A673 (cell line): Measurements from ENCODE around the gene SLC2A3. TPM values are rescaled to one million over a fixed set of nuclear protein-coding genes. Genes with fewer than 3 reads are reported as not detected.
A peak's percentile ranks its signal among the peaks of the same experiment; 100 is the strongest.
"Not testable (repeated sequence)": the region's sequence is repeated elsewhere in the genome, so short reads cannot be mapped to it uniquely, and the experiment has no call there.

Source experiments
- BruUV-seq: library from RNA; stranded (reverse); fragments of 400-500 nt; replicated peaks from 2 replicates; lab custom pipeline; 2021; lab: Mats Ljungman, UMichigan
- CTCF ChIA-PET: fragments of 300-600 bp; sonication (Branson Sonifier 250); formaldehyde crosslinking; loops from one replicate; lab custom pipeline; 2022; ENCODE audit warnings: antibody characterized with exemption; lab: Charles Lee
- POLR2A ChIA-PET: fragments of 300-600 bp; sonication (Branson Sonifier 250); formaldehyde crosslinking; loops from one replicate; lab custom pipeline; 2022; ENCODE audit warnings: antibody characterized with exemption; ENCODE audit not compliant: low non-redundant PET; lab: Charles Lee
- DNase-seq: peaks from one replicate; pipeline ENCODE4 v3.0.0-alpha.2; 2015; ENCODE audit warnings: low spot score
- H3K27ac ChIP-seq: fragments of 200-600 bp; sonication (generic); 2 replicates; pipeline ENCODE4 v1.5.1; 2016; ENCODE audit warnings: mixed run types, low read depth, mild to moderate bottlenecking, mixed read lengths, antibody characterized with exemption, low read length; ENCODE audit not compliant: poor library complexity, severe bottlenecking
- H3K27me3 ChIP-seq: fragments of 200-600 bp; sonication (generic); replicated peaks from 2 replicates; pipeline ENCODE4 v1.6.1; 2017; ENCODE audit warnings: mixed run types, low read depth, mild to moderate bottlenecking, mixed read lengths, antibody characterized with exemption, low read length; ENCODE audit not compliant: insufficient read depth, poor library complexity
- H3K36me3 ChIP-seq: fragments of 200-600 bp; sonication (generic); 2 replicates; pipeline ENCODE4 v1.6.1; 2016; ENCODE audit warnings: mixed run types, mild to moderate bottlenecking, mixed read lengths, antibody characterized with exemption, low read length; ENCODE audit not compliant: insufficient read depth, poor library complexity, severe bottlenecking
- H3K4me1 ChIP-seq: fragments of 200-600 bp; sonication (generic); 2 replicates; pipeline ENCODE4 v1.6.1; 2017; ENCODE audit warnings: mixed run types, mild to moderate bottlenecking, mixed read lengths, antibody characterized with exemption, low read length; ENCODE audit not compliant: insufficient read depth, poor library complexity, severe bottlenecking
- H3K4me3 ChIP-seq: fragments of 200-600 bp; sonication (generic); 2 replicates; pipeline ENCODE4 v1.5.1; 2016; ENCODE audit warnings: low read depth, mixed run types, mild to moderate bottlenecking, mixed read lengths, low read length; ENCODE audit not compliant: poor library complexity, severe bottlenecking
- H3K9me3 ChIP-seq: fragments of 200-600 bp; sonication (generic); 2 replicates; pipeline ENCODE4 v1.6.1; 2016; ENCODE audit warnings: mixed run types, low read depth, mild to moderate bottlenecking, mixed read lengths, antibody characterized with exemption, low read length; ENCODE audit not compliant: poor library complexity, severe bottlenecking
- CTCF ChIP-seq: fragments of 300-800, 200-600 bp; sonication (generic); conservative IDR thresholded peaks from 2 replicates; pipeline ENCODE4 v1.5.1; 2017; ENCODE audit warnings: low read depth, mild to moderate bottlenecking, antibody characterized with exemption, low read length, moderate library complexity, mixed read lengths
- EZH2 ChIP-seq: fragments of 200-600 bp; sonication (generic); IDR thresholded peaks from 2 replicates; pipeline ENCODE4 v1.6.1; 2017; ENCODE audit warnings: borderline replicate concordance, low read depth, mild to moderate bottlenecking, mixed read lengths, antibody characterized with exemption, low read length; ENCODE audit not compliant: poor library complexity, severe bottlenecking
- intact Hi-C: fragments of 100-400 bp; cut with micrococcal nuclease; formaldehyde crosslinking; loops from one replicate; pipeline ENCODE4 v1.10.0; 2022; ENCODE audit not compliant: unreplicated experiment
- total RNA-seq: library from RNA; stranded (reverse); gene quantifications from 2 replicates; pipeline ENCODE4 v1.2.3, GENCODE V29; 2021

SLC2A3 gene
- total RNA-seq, 1 experiment from 2014 or later = 30.2 TPM

DNA sequence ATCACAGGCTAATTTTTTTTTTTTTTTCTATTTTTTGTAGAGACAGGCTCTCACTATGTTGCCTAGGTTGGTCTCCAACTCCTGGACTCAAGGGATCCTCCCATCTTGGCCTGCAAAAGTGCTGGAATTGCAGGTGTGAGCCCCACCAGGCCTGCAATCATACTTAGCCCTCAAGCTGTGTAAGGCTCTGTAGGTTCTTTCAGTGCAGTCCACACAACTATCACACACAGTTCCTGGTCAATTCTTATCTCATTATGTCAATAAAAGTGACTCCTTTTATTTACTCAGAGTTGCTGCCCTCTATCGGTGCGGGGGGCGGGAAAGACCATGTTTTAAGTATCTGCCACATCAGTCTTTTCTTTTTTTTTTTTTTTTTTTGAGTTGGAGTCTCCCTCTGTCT is 29.0 kb downstream of the SLC2A3 start:
- Histone ChIP-seq H3K4me3 (no peak overlapping the region), H3K36me3 (no peaks in the 10 kb centered on the region), H3K4me1 (peaks cover 20% of the 10 kb centered on the region), H3K27ac (no peak overlapping the region), H3K9me3 (no peaks in the 10 kb centered on the region), H3K27me3 (no peaks in the 10 kb centered on the region)
- intact Hi-C loops = no loop called here
- DNase-seq = peak; percentile 73
- CTCF ChIA-PET = interaction anchor here (0.5 to 0.7 kb wide), 3 partner anchors 46 to 170 kb away, joined by 3 to 5 read pairs (median 4); no protein-coding TSS in a partner anchor
- POLR2A ChIA-PET = interaction anchor here (0.6 kb wide), 1 partner anchor 11 kb away, joined by 3 read pairs; no protein-coding TSS in a partner anchor
- no TSS peak for BruUV-seq
- no peak for TF ChIP-seq EZH2
- TF ChIP-seq CTCF = peak; percentile 55

DNA sequence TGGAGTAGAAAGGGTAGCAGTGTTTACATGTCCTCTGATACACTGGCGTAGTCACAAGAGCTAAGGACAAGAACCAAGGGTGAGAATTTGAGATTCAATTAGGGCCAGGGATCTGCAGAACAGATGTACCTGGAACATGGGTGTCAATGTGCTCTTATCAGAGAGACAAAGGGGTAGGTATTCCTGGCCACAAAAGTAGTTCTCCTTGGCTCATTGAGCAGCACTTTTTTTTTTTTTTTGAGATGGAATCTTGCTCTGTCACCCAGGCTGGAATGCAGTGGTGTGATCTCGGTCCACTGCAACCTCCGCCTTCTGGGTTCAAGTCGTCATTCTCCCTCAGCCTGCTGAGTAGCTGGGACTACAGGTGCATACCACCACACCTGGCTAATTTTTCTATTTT is 29.7 kb downstream of the SLC2A3 start:
- DNase-seq, BruUV-seq, intact Hi-C loops, H3K9me3 ChIP-seq, H3K4me3 ChIP-seq, H3K36me3 ChIP-seq, H3K27me3 ChIP-seq: not testable (repeated sequence)
- H3K27ac ChIP-seq = peak overlapping the region; percentile 81
- POLR2A ChIA-PET = interaction anchor here (0.6 kb wide), 1 partner anchor 12 kb away, joined by 3 read pairs; no protein-coding TSS in a partner anchor
- CTCF ChIA-PET = interaction anchor here (0.5 to 1.4 kb wide), 3 partner anchors 27 to 46 kb away, joined by 3 to 8 read pairs (median 4); no protein-coding TSS in a partner anchor
- peaks cover 20% of the 10 kb centered on the region for H3K4me1 ChIP-seq

DNA sequence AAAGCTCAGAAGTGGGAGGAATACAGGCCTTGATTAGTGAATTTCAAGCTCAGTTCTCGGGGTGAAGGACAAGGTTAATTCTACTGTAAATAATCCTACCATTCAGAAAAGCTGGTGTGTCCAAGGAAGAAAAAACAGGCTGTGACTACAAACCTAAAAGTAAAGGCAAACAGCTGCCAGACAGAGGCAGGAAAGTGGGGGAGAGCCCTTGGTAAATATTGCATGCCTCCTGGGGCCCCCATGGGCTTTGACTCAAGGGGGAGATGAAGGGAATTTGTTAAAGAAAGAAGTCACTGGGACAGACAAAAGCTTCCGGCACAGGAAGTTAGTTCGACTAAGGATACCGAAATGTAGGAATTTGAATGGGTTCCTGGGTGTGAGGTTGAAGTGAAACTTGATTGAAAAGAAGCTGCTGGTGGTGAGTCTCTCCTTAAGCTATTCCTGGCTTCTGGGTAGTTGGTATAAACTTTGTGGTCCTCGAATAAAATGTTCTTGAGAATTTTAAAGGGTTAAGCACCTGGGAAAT is 30.3 kb downstream of the SLC2A3 start:
- BruUV-seq, H3K27me3 ChIP-seq, H3K9me3 ChIP-seq, POLR2A ChIA-PET, H3K36me3 ChIP-seq: not testable (repeated sequence)
- CTCF ChIA-PET = interaction anchor here (1.2 to 1.4 kb wide), 2 partner anchors 28 to 46 kb away, joined by 3 to 8 read pairs; no protein-coding TSS in a partner anchor
- Histone ChIP-seq H3K4me3 (peak overlapping the region; percentile 16), H3K4me1 (peaks cover 20% of the 10 kb centered on the region), H3K27ac (peak overlapping the region; percentile 81)
- peak; percentile 76 for DNase-seq
- intact Hi-C loops = loop anchor here (2.0 kb wide), 1 partner anchor 45 kb away; no protein-coding TSS in a partner anchor

DNA sequence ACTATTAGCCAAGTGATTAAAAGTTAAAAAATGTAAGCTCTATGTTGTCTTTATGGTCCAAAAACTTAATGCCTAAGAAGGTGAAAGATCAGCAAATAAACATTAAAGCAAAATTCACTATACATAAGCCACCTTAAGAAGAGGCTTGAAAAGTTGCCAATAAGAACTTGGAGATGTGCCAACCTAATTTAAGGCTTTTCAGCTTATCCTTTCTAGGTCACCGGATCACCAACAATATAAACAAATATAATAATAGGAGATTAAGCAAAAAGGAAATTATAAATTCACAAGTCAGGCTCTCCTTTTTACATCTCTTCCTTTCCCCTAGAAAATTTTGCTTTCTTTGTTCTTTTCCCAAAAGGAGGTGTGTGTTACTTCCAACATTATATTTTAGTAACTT is 30.9 kb downstream of the SLC2A3 start:
- H3K27ac ChIP-seq = peak overlapping the region; percentile 81
- no TSS peak for BruUV-seq
- POLR2A ChIA-PET = interaction anchor here (0.7 kb wide), 1 partner anchor 991 kb away, joined by 3 read pairs; no protein-coding TSS in a partner anchor

GRCh38 chr12:7902416-7902815 is 33.6 kb downstream of the SLC2A3 start:
- H3K27ac ChIP-seq, CTCF ChIA-PET, H3K27me3 ChIP-seq, H3K4me3 ChIP-seq, POLR2A ChIA-PET, DNase-seq, H3K9me3 ChIP-seq, BruUV-seq, H3K36me3 ChIP-seq, intact Hi-C loops: not testable (repeated sequence)
- H3K4me1 ChIP-seq = peaks cover 20% of the 10 kb centered on the region

More for the DNA sequence above, 30.9 kb downstream of the SLC2A3 start:
- no peak for TF ChIP-seq EZH2
- no peak for TF ChIP-seq CTCF
- H3K4me1 ChIP-seq = peaks cover 20% of the 10 kb centered on the region
- H3K4me3 ChIP-seq = peak overlapping the region; percentile 16
- intact Hi-C loops = loop anchor here (2.0 kb wide), 1 partner anchor 44 kb away; no protein-coding TSS in a partner anchor
- peak; percentile 83 for DNase-seq
- CTCF ChIA-PET = interaction anchor here (0.6 to 1.4 kb wide), 2 partner anchors 18 to 28 kb away, joined by 3 to 8 read pairs; no protein-coding TSS in a partner anchor
- H3K27me3 ChIP-seq = no peaks in the 10 kb centered on the region
- H3K9me3 ChIP-seq = no peaks in the 10 kb centered on the region
- H3K36me3 ChIP-seq = no peaks in the 10 kb centered on the region
